CD8-positive, alpha-beta memory T cell (primary cell): ENCODE results near the gene ZNF138. TPM values are rescaled to one million over a fixed set of nuclear protein-coding genes. Genes with fewer than 3 reads are reported as not detected.

Source experiments
- CTCF ChIA-PET: fragments of 350-600 bp; sonication (Branson Sonifier 250); formaldehyde crosslinking; loops from one replicate; lab custom pipeline; 2021; ENCODE audit warnings: antibody characterized with exemption; lab: Charles Lee
- POLR2A ChIA-PET: fragments of 350-600 bp; sonication (Branson Sonifier 250); formaldehyde crosslinking; loops from one replicate; lab custom pipeline; 2021; ENCODE audit warnings: antibody characterized with exemption; lab: Charles Lee
- DNase-seq, 5 donors: peaks; one replicate each; pipeline versions ENCODE4 v3.0.0 to v3.0.0-alpha.2; 2020 to 2022; ENCODE audit warnings: mixed read lengths in 1 of 5
- H3K27ac ChIP-seq: one replicate; pipeline ENCODE4 v1.7.0; 2013; ENCODE audit warnings: low read depth, mild to moderate bottlenecking, low read length, moderate library complexity
- H3K27me3 ChIP-seq: 2 replicates; pipeline ENCODE4 v1.7.0; 2013; ENCODE audit warnings: low read length, mild to moderate bottlenecking; ENCODE audit not compliant: insufficient read depth, poor library complexity, severe bottlenecking
- H3K36me3 ChIP-seq: 2 replicates; pipeline ENCODE4 v1.7.0; 2013; ENCODE audit warnings: mild to moderate bottlenecking, low read length, moderate library complexity; ENCODE audit not compliant: insufficient read depth
- H3K4me1 ChIP-seq: 2 replicates; pipeline ENCODE4 v1.7.0; 2013; ENCODE audit warnings: mild to moderate bottlenecking, low read length, moderate library complexity; ENCODE audit not compliant: insufficient read depth
- H3K4me3 ChIP-seq: 2 replicates; pipeline ENCODE4 v1.7.0; 2013; ENCODE audit warnings: mild to moderate bottlenecking, low read length
- H3K9me3 ChIP-seq: 2 replicates; pipeline ENCODE4 v1.7.0; 2013; ENCODE audit warnings: mild to moderate bottlenecking, low read length
- H3K27ac Mint-ChIP-seq, 8 donors: one replicate each; pipeline ENCODE4 v1.8.0; 2020 to 2021; ENCODE audit warnings: mixed read lengths in 8 of 8, mild to moderate bottlenecking in 6 of 8, inconsistent platforms in 3 of 8, moderate library complexity in 3 of 8
- H3K27me3 Mint-ChIP-seq, 2 donors: one replicate each; pipeline ENCODE4 v1.8.0; 2020 to 2021; ENCODE audit warnings: mixed read lengths in 2 of 2, mild to moderate bottlenecking in 1 of 2, moderate library complexity in 1 of 2
- H3K36me3 Mint-ChIP-seq, 3 donors: one replicate each; pipeline ENCODE4 v1.8.0; 2020 to 2021; ENCODE audit warnings: mixed read lengths in 3 of 3, inconsistent platforms in 1 of 3, mild to moderate bottlenecking in 1 of 3
- H3K4me1 Mint-ChIP-seq, 3 donors: one replicate each; pipeline ENCODE4 v1.8.0; 2020 to 2021; ENCODE audit warnings: mixed read lengths in 3 of 3, inconsistent platforms in 1 of 3, mild to moderate bottlenecking in 1 of 3
- H3K4me3 Mint-ChIP-seq, 7 donors: one replicate each; pipeline ENCODE4 v1.8.0; 2020 to 2021; ENCODE audit warnings: mixed read lengths in 7 of 7, mild to moderate bottlenecking in 6 of 7, moderate library complexity in 4 of 7, inconsistent platforms in 2 of 7
- H3K9me3 Mint-ChIP-seq, 5 donors: one replicate each; pipeline ENCODE4 v1.8.0; 2020 to 2022; ENCODE audit warnings: mixed read lengths in 5 of 5, mild to moderate bottlenecking in 3 of 5, moderate library complexity in 2 of 5, inconsistent platforms in 1 of 5
- polyA plus RNA-seq: library from polyadenylated mRNA; unstranded; fragments of 300-500 nt; fragmentation: Illumina TruSeq; gene quantifications from one replicate; pipeline ENCODE4 v1.2.3, GENCODE V29; 2021
- total RNA-seq, 2 experiments: library from RNA; stranded (reverse); gene quantifications; one replicate each; pipeline ENCODE4 v1.2.3, GENCODE V29; 2021

Gene ZNF138
- total and polyA plus RNA-seq, 3 experiments from 2014 or later = 9.5 to 10.7 (median 10.4) TPM

GRCh38 chr7:64873517-64873916, 79.3 kb downstream of the ZNF138 start:
- POLR2A ChIA-PET = no interaction called here
- Histone ChIP-seq H3K4me1 (no peaks in the 10 kb centered on the region), H3K9me3 (no peaks in the 10 kb centered on the region), H3K36me3 (no peaks in the 10 kb centered on the region), H3K27ac (no peak overlapping the region), H3K27me3 (no peaks in the 10 kb centered on the region), H3K4me3 (no peak overlapping the region)
- DNase-seq = no peak
- H3K4me1 Mint-ChIP-seq = peaks cover 6 to 14% (median 11%) of the 10 kb centered on the region in 3 donors
- no peak overlapping the region for H3K4me3 Mint-ChIP-seq
- peaks cover 0 to 3% (median 0%) of the 10 kb centered on the region in 5 donors for H3K9me3 Mint-ChIP-seq
- no peak overlapping the region for H3K27ac Mint-ChIP-seq
- CTCF ChIA-PET = no interaction called here
- H3K36me3 Mint-ChIP-seq = no peaks in the 10 kb centered on the region
- H3K27me3 Mint-ChIP-seq = peaks cover 15 to 29% of the 10 kb centered on the region in 2 donors

GRCh38 chr7:64874114-64874513, 79.9 kb downstream of the ZNF138 start:
- Mint-ChIP-seq H3K9me3 (peaks cover 0 to 3% (median 0%) of the 10 kb centered on the region in 5 donors), H3K27me3 (peaks cover 15 to 33% of the 10 kb centered on the region in 2 donors), H3K36me3 (no peaks in the 10 kb centered on the region), H3K27ac (no peak overlapping the region), H3K4me3 (no peak overlapping the region), H3K4me1 (peaks cover 6 to 17% (median 13%) of the 10 kb centered on the region in 3 donors)
- Histone ChIP-seq H3K4me3 (no peak overlapping the region), H3K4me1 (no peaks in the 10 kb centered on the region), H3K27me3 (no peaks in the 10 kb centered on the region), H3K36me3 (no peaks in the 10 kb centered on the region), H3K27ac (no peak overlapping the region), H3K9me3 (no peaks in the 10 kb centered on the region)
- DNase-seq = no peak
- ChIA-PET POLR2A (no interaction called here), CTCF (no interaction called here)

- H3K9me3 Mint-ChIP-seq = peaks cover 0 to 3% (median 0%) of the 10 kb centered on the region in 5 donors
- no peak overlapping the region for H3K27ac Mint-ChIP-seq
- Histone ChIP-seq H3K4me3 (no peak overlapping the region), H3K9me3 (no peaks in the 10 kb centered on the region), H3K27ac (no peak overlapping the region), H3K36me3 (no peaks in the 10 kb centered on the region), H3K4me1 (no peaks in the 10 kb centered on the region), H3K27me3 (no peaks in the 10 kb centered on the region)
- no peak overlapping the region for H3K4me3 Mint-ChIP-seq
- no peak for DNase-seq
- H3K27me3 Mint-ChIP-seq = peaks cover 15 to 37% of the 10 kb centered on the region in 2 donors
- ChIA-PET POLR2A (no interaction called here), CTCF (no interaction called here)
- H3K36me3 Mint-ChIP-seq = no peaks in the 10 kb centered on the region
- peaks cover 6 to 17% (median 13%) of the 10 kb centered on the region in 3 donors for H3K4me1 Mint-ChIP-seq
These were observed 80.5 kb downstream of the ZNF138 start for GRCh38 chr7:64874562-64875250.

- no peaks in the 10 kb centered on the region for H3K27me3 ChIP-seq
- H3K4me3 Mint-ChIP-seq = no peak overlapping the region
- peaks cover 0 to 3% (median 0%) of the 10 kb centered on the region in 5 donors for H3K9me3 Mint-ChIP-seq
- peaks cover 6 to 17% (median 13%) of the 10 kb centered on the region in 3 donors for H3K4me1 Mint-ChIP-seq
- no peak overlapping the region for H3K27ac ChIP-seq
- no peak overlapping the region for H3K4me3 ChIP-seq
- no peaks in the 10 kb centered on the region for H3K36me3 Mint-ChIP-seq
- H3K27me3 Mint-ChIP-seq = peaks cover 16 to 40% of the 10 kb centered on the region in 2 donors
- POLR2A ChIA-PET = no interaction called here
- DNase-seq = no peak
- no peaks in the 10 kb centered on the region for H3K4me1 ChIP-seq
- H3K9me3 ChIP-seq = no peaks in the 10 kb centered on the region
- CTCF ChIA-PET = no interaction called here
- H3K36me3 ChIP-seq = no peaks in the 10 kb centered on the region
- H3K27ac Mint-ChIP-seq = no peak overlapping the region
These were observed 81.0 kb downstream of the ZNF138 start for GRCh38 chr7:64875258-64875657.

GRCh38 chr7:64875658-64876406, 81.6 kb downstream of the ZNF138 start:
- Mint-ChIP-seq H3K4me3 (no peak overlapping the region), H3K4me1 (peaks cover 6 to 17% (median 13%) of the 10 kb centered on the region in 3 donors), H3K27me3 (peaks cover 16 to 45% of the 10 kb centered on the region in 2 donors), H3K36me3 (no peaks in the 10 kb centered on the region), H3K9me3 (peaks cover 0 to 3% (median 0%) of the 10 kb centered on the region in 5 donors), H3K27ac (peak overlapping the region in 1 of 8 donors; percentile 47)
- Histone ChIP-seq H3K4me3 (no peak overlapping the region), H3K9me3 (no peaks in the 10 kb centered on the region), H3K27ac (no peak overlapping the region), H3K27me3 (no peaks in the 10 kb centered on the region), H3K4me1 (no peaks in the 10 kb centered on the region), H3K36me3 (no peaks in the 10 kb centered on the region)
- ChIA-PET CTCF (no interaction called here), POLR2A (no interaction called here)
- DNase-seq = no peak

- no peaks in the 10 kb centered on the region for H3K4me1 ChIP-seq
- ChIA-PET CTCF (interaction anchor here (0.9 kb wide), 1 partner anchor 11 kb away, joined by 3 read pairs; no protein-coding TSS in a partner anchor), POLR2A (interaction anchor here (1.0 kb wide), 1 partner anchor 83 kb away, joined by 3 read pairs; the partner anchor contains the start of gene ZNF138)
- H3K36me3 ChIP-seq = no peaks in the 10 kb centered on the region
- H3K27me3 Mint-ChIP-seq = peaks cover 19 to 47% of the 10 kb centered on the region in 2 donors
- H3K27ac Mint-ChIP-seq = peak overlapping the region in 6 of 8 donors; percentile 49 to 79 (median 66)
- H3K4me3 Mint-ChIP-seq = peak overlapping the region; percentile 59 to 82 (median 77)
- peaks cover 6 to 23% (median 13%) of the 10 kb centered on the region in 3 donors for H3K4me1 Mint-ChIP-seq
- no peak overlapping the region for H3K27ac ChIP-seq
- H3K9me3 Mint-ChIP-seq = peaks cover 0 to 3% (median 0%) of the 10 kb centered on the region in 5 donors
- H3K9me3 ChIP-seq = no peaks in the 10 kb centered on the region
- peak overlapping the region; percentile 46 for H3K4me3 ChIP-seq
- DNase-seq = peak; percentile 49 to 87 (median 62)
- no peaks in the 10 kb centered on the region for H3K27me3 ChIP-seq
- no peaks in the 10 kb centered on the region for H3K36me3 Mint-ChIP-seq
These were observed 82.8 kb downstream of the ZNF138 start for GRCh38 chr7:64876792-64877713.

- H3K27me3 ChIP-seq = no peaks in the 10 kb centered on the region
- H3K4me1 Mint-ChIP-seq = peaks cover 12 to 31% (median 19%) of the 10 kb centered on the region in 3 donors
- peaks cover 17 to 52% of the 10 kb centered on the region in 2 donors for H3K27me3 Mint-ChIP-seq
These were observed 83.7 kb downstream of the ZNF138 start for GRCh38 chr7:64877714-64878610.

More at GRCh38 chr7:64877714-64878610, 83.7 kb downstream of the ZNF138 start:
- Histone ChIP-seq H3K9me3 (no peaks in the 10 kb centered on the region), H3K27ac (no peak overlapping the region), H3K4me3 (peak overlapping the region; percentile 46), H3K36me3 (no peaks in the 10 kb centered on the region), H3K4me1 (no peaks in the 10 kb centered on the region)
- peak in 1 of 5 donors; percentile 38 for DNase-seq
- Mint-ChIP-seq H3K9me3 (peaks cover 0 to 2% (median 0%) of the 10 kb centered on the region in 5 donors), H3K4me3 (peak overlapping the region; percentile 59 to 82 (median 77)), H3K36me3 (no peaks in the 10 kb centered on the region), H3K27ac (peak overlapping the region in 5 of 8 donors; percentile 23 to 79 (median 65))
- ChIA-PET CTCF (interaction anchor here (0.9 kb wide), 1 partner anchor 10 kb away, joined by 3 read pairs; no protein-coding TSS in a partner anchor), POLR2A (interaction anchor here (1.0 kb wide), 1 partner anchor 84 kb away, joined by 3 read pairs; the partner anchor contains the start of gene ZNF138)
